PFSK-1 (cell line): ENCODE data around the gene TNNT1.

ENCODE experiments used
- POLR2AphosphoS5 ChIP-seq: IDR thresholded peaks from 2 replicates; pipeline ENCODE4 v1.6.1; 2012; ENCODE audit warnings: low read depth, mild to moderate bottlenecking, control low read depth, low read length, moderate library complexity
- SIN3A ChIP-seq: IDR thresholded peaks from 2 replicates; pipeline ENCODE4 v1.6.1; 2012; ENCODE audit warnings: mild to moderate bottlenecking, low read length, moderate library complexity, borderline replicate concordance; ENCODE audit not compliant: insufficient read depth
- TAF1 ChIP-seq: IDR thresholded peaks from 2 replicates; pipeline ENCODE4 v1.6.1; 2012; ENCODE audit warnings: low read length, control low read depth, borderline replicate concordance; ENCODE audit not compliant: insufficient read depth
- TF ChIP-seq, protein P1 (sequence below), 2 experiments: IDR thresholded peaks; 2 replicates each; pipeline versions ENCODE4 v1.6.1 to v1.8.0; 2011 to 2012; ENCODE audit warnings: low read depth in 2 of 2, low read length in 2 of 2, control low read depth in 1 of 2, inconsistent platforms in 1 of 2, mild to moderate bottlenecking in 1 of 2, moderate library complexity in 1 of 2; ENCODE audit not compliant: insufficient read depth in 1 of 2

DNA sequence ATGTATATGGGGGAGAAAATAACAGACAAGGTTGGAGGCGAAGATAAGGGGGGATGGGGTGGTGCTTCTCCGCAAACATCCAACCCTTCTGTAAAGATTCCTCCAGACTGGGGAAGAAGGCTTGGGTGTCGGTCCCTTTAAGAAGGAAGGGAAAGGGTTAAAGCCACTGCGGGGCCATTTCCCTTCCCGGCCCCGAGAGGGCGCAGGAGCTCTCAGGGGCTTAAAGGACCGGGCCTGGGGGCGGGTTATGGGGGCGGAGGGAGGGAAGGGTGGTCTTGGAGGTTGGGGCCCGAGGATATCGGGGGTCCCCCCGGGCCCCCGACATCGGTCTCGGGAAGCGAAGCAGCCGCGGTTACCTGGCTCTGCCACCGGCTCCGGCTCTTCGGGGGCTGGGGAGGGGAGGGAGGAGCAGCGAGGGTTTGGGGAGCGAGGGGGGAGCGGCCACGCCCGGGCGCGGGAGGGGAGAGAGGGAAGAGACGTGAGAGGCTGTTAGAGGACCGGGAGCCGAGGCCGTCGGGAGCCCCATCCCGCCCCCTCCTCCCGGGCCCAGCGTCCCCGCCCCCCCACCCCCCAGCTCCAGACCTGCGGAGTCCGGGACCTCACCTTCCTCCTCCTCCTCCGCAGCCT, 2.8 kb downstream of the TNNT1 start:
- TF ChIP-seq, protein P1, sequence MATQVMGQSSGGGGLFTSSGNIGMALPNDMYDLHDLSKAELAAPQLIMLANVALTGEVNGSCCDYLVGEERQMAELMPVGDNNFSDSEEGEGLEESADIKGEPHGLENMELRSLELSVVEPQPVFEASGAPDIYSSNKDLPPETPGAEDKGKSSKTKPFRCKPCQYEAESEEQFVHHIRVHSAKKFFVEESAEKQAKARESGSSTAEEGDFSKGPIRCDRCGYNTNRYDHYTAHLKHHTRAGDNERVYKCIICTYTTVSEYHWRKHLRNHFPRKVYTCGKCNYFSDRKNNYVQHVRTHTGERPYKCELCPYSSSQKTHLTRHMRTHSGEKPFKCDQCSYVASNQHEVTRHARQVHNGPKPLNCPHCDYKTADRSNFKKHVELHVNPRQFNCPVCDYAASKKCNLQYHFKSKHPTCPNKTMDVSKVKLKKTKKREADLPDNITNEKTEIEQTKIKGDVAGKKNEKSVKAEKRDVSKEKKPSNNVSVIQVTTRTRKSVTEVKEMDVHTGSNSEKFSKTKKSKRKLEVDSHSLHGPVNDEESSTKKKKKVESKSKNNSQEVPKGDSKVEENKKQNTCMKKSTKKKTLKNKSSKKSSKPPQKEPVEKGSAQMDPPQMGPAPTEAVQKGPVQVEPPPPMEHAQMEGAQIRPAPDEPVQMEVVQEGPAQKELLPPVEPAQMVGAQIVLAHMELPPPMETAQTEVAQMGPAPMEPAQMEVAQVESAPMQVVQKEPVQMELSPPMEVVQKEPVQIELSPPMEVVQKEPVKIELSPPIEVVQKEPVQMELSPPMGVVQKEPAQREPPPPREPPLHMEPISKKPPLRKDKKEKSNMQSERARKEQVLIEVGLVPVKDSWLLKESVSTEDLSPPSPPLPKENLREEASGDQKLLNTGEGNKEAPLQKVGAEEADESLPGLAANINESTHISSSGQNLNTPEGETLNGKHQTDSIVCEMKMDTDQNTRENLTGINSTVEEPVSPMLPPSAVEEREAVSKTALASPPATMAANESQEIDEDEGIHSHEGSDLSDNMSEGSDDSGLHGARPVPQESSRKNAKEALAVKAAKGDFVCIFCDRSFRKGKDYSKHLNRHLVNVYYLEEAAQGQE (IDR thresholded peaks at IDR 0.05; ENCODE audit: insufficient read depth in 1 of 2, low read depth in 2 of 2, low read length in 2 of 2) = no peak
- TF ChIP-seq POLR2AphosphoS5 (no peak), TAF1 (no peak), SIN3A (no peak)
